GM13977 (cell line): ENCODE results near the gene SRSF7.

Source experiments
- DNase-seq: peaks from one replicate; pipeline ENCODE4 v3.0.0; 2012; ENCODE audit warnings: low spot score
- in situ Hi-C: fragments of 300-500 bp; cut with MboI; formaldehyde crosslinking; loops from one replicate; pipeline ENCODE4 v1.12.0; 2022; ENCODE audit warnings: low sequenced_read_pairs, low pct_unique_long_range_greater_than_20kb, mixed read lengths, inconsistent platforms; ENCODE audit not compliant: unreplicated experiment
- TF ChIP-seq, protein P1 (sequence below): IDR thresholded peaks from 2 replicates; pipeline ENCODE4 v1.5.1; 2012; ENCODE audit warnings: mild to moderate bottlenecking, control low read depth; ENCODE audit not compliant: insufficient read depth; ENCODE audit errors: extremely low read depth, missing control alignments

SRSF7 gene

DNA sequence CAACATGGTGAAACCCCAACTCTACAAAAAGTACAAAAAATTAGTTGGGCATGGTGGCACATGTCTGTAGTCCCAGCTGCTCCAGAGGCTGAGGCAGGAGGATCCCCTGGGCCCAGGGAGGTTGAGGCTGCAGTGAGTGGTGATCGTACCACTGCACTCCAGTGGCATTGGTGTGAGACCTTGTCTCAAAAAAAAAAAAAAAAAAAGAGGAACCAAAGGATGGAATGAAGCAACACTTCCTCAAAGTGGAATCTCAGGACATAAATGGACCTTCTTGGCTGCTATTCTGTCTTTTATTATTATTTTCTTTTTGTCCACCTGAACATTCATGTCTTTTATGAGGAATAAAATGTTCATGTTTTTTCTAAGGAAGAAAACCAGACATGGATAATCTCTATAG, 40.6 kb upstream of the SRSF7 start:
- DNase-seq = no peak
- TF ChIP-seq, protein P1, sequence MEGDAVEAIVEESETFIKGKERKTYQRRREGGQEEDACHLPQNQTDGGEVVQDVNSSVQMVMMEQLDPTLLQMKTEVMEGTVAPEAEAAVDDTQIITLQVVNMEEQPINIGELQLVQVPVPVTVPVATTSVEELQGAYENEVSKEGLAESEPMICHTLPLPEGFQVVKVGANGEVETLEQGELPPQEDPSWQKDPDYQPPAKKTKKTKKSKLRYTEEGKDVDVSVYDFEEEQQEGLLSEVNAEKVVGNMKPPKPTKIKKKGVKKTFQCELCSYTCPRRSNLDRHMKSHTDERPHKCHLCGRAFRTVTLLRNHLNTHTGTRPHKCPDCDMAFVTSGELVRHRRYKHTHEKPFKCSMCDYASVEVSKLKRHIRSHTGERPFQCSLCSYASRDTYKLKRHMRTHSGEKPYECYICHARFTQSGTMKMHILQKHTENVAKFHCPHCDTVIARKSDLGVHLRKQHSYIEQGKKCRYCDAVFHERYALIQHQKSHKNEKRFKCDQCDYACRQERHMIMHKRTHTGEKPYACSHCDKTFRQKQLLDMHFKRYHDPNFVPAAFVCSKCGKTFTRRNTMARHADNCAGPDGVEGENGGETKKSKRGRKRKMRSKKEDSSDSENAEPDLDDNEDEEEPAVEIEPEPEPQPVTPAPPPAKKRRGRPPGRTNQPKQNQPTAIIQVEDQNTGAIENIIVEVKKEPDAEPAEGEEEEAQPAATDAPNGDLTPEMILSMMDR = no peak
- in situ Hi-C loops = no loop called here

DNA sequence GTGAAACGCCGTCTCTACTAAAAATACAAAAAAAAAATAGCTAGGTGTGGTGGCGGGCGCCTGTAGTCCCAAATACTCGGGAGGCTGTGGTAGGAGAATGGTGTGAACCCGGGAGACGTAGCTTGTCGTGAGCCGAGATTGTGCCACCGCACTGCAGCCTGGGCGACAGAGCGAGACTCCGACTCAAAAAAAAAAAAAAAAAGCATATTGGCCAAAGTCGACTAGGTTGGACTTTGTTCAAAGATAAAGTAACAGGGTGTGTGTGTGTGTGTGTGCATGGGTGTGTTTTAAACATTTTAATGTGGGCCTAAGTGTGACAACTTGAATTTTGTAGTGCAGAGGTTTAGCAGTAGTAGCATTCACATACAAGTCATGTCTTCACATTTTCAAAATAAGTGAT, 38.5 kb upstream of the SRSF7 start:
- TF ChIP-seq, protein P1 = no peak
- in situ Hi-C loops = no loop called here
- DNase-seq = no peak

DNA sequence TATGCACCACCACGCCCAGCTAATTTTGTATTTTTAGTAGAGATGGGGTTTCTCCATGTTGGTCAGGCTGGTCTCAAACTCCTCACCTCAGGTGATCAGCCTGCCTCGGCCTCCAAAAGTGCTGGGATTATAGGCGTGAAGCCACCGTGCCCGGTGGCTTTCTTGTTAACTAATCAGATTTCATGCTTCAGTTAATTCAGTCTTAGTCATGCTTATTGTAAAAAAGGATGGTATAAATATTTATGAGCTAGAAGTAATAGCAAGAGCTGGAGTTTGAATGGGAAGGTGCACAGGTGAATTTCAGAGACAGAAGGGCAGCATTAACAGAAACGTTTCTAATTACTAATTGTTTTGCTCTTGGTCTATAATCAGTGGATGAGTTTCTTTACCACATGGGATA, 37.1 kb upstream of the SRSF7 start:
- TF ChIP-seq, protein P1 = no peak
- in situ Hi-C loops = no loop called here
- DNase-seq = no peak

DNA sequence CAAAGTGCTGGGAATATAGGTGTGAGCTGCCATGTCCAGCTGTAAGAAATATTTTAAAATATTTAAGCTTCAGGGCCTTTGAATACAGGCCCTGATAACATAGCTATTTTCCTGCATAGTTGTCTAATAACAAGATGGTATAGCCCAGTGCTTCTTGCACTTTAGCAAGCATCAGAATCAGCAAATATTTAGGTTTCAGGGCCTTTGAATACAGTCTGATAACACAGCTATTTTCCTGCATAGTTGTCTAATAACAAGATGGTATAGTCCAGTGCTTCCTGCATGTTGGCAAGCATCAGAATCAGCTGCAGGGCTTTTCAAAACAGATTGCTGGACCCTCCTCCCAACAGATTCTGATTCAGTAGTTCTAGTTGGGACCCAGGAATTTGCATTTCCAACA, 32.4 kb upstream of the SRSF7 start:
- TF ChIP-seq, protein P1 = no peak
- no peak for DNase-seq
- in situ Hi-C loops = no loop called here

DNA sequence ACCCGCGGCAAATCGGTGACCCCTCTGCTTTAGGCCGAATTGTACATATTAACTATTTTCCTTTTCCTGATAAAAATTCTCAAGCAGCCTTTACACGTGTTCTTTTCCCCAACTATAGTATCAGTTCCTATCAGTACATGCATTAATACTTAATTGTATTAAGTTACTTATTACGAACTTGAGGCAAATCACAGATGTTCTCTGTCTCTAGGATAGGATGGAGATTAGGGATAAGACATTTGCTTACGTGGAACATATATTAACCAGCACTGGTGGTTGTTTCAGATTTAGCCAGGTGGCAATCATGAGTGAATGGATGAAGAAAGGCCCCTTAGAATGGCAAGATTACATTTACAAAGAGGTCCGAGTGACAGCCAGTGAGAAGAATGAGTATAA, 27.5 kb upstream of the SRSF7 start:
- no peak for DNase-seq
- in situ Hi-C loops = no loop called here
- TF ChIP-seq, protein P1 = no peak

DNA sequence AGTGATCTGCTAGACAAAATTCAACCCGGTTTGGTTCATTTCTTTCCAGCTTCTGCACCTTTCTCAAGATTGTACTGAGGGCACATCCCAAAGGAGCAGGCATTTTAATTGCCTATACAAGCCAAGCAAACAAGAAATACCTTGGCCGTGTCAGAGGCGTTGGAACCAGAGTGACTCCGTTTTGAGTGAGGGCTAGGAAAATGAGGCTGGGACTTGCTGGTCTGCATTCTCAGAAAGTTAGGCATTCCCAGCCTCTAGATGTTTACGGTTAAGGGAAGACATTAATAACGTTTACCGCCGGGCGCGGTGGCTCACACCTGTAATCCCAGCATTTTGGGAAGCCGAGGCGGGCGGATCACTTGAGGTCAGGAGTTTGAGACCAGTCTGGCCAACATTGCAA, 25.4 kb upstream of the SRSF7 start:
- in situ Hi-C loops = no loop called here
- TF ChIP-seq, protein P1 = no peak
- no peak for DNase-seq

DNA sequence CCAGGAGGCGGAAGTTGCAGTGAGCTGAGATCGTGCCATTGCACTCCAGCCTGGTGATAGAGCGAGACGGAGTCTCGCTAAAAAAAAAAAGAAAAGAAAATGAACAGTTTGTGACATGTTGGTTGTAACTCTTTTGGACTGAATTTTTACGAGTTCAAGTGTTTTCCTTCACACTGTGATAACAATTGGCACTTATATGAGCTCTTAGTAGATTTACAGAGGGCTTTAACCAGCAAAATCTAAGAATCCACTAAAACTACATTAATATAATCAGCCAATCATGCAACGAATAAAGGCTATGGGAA, 24.7 kb upstream of the SRSF7 start:
- in situ Hi-C loops = no loop called here
- TF ChIP-seq, protein P1 = no peak

More for the DNA sequence above, 24.7 kb upstream of the SRSF7 start:
- DNase-seq = no peak
